Stimulated activated CD4-positive, alpha-beta T cell treated with anti-CD3 and anti-CD28 coated beads, TNF-alpha, amount 100 ng/mL, for 1 hour (primary cell): ENCODE results near the gene SCN1A.
"Not testable (repeated sequence)": the region's sequence is repeated elsewhere in the genome, so short reads cannot be mapped to it uniquely, and the experiment has no call there.

Source experiments
- DNase-seq, 3 donors: peaks; one replicate each; pipeline ENCODE4 v3.0.0-alpha.2; 2020; ENCODE audit warnings: low read depth in 3 of 3, low spot score in 1 of 3

Gene SCN1A

GRCh38 chr2:166135849-166136258 lies 8.0 kb upstream of the SCN1A start:
- no peak for DNase-seq

DNA sequence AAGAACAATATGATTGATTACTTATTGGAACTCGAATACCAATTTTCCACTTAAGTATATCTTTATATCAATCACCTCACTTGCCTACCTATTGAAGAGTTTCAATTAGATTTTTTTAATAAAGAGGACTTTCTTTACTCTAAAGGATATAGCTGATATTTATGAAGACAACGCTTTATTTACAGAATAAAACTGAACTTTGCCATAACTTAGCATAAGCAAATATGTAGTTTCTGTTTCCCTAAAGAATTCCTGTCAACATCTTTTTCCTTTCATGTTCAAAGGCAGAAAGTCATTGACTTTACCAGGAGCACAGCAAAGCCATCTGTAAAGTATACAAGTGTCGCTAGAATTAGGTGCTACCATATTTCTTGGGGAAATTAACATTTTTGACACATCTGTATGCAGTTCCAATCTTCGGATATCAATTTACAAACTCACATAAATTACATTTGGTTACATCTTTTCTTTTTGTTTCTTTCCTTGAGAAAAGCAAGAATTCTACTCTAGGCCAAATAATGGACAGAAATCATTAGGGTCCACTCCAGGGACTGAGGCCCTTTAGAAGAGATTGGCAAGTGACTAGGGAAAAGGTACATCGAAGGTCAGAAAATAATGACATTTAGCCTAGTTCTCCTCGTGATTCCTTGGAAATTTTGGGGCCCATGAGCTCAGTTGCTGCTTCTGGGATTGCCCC lies 7.5 kb upstream of the SCN1A start:
- DNase-seq: no peak

GRCh38 chr2:166134252-166135151 lies 6.7 kb upstream of the SCN1A start:
- no peak for DNase-seq

GRCh38 chr2:166133653-166134052 lies 5.8 kb upstream of the SCN1A start:
- DNase-seq: no peak

DNA sequence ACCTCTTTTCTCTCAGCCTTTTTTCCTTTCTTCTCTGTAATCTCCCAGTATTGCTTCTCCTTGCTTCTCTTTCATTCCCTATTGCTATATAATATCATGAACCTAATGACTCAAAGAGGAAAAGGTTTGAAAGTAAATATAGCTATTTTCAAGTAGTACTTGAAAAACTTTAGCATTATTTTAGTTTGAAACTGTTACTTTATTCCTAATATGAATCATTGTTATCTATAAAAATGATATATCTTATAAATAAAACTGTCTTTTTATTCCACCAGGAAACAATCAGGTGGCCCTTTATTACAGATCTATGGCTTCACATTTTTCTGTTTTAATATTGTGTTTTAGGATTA lies 311 bp upstream of the SCN1A start:
- DNase-seq: no peak

DNA sequence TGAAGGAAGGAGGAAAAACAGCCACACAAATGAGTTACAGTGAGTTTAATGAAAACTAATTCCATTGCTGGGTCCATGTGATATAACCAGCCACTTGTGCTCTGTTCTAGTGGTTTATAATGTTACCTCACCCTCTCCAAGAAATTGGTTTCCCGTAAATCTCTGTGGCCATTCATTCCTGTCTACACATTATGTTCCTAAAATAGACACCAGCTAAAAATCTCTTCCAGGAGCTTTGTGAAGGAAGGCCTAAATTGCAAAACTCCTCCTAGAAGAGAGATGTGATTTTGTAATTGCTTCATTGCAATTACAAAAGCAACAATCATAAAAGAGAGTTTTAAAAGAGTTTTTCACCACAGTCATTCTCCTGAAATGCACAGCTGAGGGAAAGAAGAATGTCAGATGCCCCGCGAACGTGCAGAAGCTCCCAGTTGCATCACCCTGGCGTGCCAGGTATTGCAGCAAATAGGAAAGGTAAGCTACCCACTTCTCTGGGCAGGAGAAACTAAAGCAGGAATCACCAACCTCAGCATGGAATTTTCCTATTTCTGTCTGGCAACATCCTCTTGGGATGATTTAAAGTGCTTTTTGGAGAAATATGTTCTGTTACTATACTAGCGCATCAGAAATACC lies 1.7 kb downstream of the SCN1A start:
- no peak for DNase-seq

GRCh38 chr2:166125557-166125956 lies 2.3 kb downstream of the SCN1A start:
- DNase-seq: no peak

DNA sequence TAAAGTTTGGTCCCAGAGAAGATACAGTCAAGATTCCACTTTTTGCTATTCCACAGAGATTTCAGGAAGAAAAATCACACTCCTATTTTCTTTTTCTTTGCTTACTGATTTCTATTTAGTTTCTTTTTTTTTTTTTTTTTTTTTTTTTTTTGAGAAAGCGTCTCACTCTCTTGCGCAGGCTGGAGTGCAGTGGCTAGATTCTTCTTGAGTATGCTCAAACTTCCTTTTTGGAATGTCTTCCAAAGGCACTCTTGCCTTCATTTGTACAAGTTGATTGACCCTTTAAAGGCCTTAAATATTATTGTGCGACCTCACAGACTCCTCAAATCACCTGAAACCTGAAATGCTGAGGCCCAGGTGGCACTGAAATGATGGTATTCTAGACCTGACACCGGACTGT lies 9.6 kb downstream of the SCN1A start:
- no peak for DNase-seq

- no peak for DNase-seq
Measured at GRCh38 chr2:166117491-166117890, 10.3 kb downstream of the SCN1A start.

DNA sequence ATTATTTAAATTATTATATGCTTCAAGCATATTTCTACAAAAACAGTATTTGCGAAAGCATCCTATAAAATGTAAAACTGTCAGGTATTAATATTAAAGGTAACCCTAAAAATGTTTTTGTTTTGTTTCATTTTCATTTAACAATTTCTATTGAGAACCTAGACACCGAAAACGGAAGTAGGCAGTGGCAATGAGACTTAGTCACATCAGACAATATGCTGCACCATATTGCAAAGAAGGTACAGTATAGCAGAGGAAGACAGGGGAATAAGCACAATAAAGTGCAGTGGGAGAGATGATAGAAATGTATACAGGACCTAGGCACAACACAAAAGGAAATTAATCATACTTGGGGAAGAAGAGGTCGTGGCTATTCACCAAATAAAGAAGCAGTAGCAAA lies 12.2 kb downstream of the SCN1A start:
- no peak for DNase-seq

DNA sequence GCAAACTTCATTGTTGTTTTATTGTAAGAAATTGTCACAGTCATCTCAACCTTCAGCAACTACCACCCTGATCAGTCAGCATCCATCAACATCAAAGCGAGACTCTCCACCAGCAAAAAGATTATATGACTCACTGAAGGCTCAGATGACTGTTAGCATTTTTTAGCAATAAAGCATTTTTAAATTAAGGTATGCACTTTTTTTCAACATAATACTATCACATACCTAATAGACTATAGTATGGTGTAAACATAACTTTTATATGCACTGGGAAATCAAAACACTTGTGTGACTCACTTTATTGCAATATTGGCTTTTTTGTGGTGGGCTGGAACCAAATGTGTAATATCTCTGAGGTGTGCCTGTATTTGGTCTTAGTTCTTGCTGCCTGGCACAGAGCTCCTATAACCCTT lies 15.6 kb downstream of the SCN1A start:
- DNase-seq: no peak

DNA sequence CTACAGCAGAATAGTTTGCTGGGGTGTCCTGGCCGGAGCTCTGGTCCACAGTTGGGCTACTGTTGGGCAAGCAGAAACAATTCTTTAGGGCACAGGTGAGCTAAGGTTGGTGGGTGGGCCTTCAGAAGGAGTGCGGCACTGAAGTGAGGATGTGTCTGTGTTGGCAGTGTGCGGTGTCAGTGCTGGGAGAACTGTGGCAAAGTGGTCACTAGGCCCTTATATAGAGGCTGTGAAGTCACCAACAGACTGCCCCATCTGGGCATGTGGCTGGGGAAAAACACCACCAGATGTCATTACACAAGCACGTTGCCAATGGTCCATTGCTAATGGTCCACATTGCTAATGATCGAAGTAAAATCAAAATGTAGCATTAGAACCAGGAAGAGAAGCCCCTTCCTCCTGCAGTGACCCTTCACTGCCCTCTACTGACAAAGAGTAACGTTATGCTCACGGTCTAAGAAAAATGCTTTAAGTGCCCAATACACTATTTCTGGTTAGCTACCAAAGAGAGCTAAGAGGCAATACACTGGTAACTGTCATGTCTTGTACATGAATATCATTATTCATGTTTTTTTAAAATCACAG lies 21.3 kb downstream of the SCN1A start:
- DNase-seq: no peak

- no peak for DNase-seq
Measured at GRCh38 chr2:166104773-166105172, 23.0 kb downstream of the SCN1A start.

DNA sequence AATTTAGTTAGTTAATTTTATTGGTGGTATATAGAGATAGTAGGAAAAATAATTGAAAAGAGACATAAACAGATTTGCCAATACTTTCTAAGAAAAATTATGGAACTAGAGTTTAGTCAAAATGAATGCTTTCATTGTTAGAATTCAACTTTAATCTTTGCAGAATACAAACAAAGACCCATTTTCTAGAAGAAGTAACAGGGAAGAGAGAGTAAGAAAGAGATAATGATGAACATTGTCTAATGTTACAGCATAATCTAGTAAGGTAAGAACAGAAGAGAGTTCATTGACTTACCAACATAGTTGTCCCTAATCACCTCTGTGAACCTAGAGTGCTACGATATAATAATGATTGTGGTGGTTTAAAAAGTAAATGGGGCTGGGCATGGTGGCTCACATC lies 23.7 kb downstream of the SCN1A start:
- DNase-seq: no peak

DNA sequence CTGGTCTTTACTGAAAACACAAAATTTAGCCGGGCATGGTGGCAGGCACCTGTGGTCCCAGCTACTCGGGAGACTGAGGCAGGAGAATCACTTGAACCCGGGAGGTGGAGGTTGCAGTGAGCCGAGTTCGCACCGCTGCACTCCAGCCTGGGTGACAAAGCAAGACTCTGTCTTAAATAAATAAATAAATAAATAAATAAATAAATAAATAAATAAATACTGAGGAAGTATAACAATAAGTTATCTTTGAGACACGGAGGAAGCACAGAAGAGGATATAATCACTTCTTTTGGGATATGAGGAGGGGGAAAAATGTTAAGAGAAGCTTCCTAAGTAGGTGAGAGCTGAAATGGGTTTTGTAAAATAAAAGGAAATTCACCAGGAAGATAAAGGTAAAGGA lies 24.5 kb downstream of the SCN1A start:
- not testable (repeated sequence) for DNase-seq

DNA sequence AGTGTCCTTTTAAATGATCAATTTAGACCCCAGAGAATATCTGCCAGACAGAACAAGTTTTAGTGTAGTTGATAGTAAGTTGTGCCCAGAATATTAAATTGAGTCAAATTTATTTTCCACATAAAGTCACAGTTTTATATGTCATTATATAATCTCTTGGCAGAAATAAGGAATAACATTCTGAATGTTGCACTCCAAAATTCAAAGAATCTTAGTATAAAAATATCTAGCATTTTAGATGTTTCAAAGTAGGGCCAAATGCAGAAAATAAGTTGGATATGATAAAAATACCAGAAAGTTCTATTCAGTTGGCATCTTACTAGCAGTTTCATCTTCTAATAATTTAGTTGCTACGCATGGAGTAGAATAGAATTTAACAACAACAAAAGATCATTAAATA lies 33.5 kb downstream of the SCN1A start:
- no peak for DNase-seq

GRCh38 chr2:166092889-166093288 lies 34.9 kb downstream of the SCN1A start:
- no peak for DNase-seq

- no peak for DNase-seq
Measured at GRCh38 chr2:166091439-166091838, 36.4 kb downstream of the SCN1A start.

DNA sequence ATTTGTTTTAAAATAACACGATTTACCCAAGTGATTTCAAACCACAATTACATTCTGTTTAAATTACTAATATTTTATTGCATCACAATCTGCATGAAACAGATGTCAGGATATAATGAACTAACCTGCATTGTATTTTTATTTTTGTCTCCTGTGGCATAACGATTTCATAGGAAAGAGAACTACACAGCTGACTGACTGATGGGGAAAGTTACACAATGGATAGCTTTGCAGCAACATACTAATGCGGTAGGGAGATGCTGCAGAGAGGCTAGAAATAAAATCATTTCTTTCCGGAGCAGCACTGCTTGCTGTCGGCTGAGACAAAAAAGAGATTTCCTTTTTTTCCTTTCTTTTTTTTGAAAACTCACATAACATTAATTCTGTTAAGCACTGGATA lies 36.9 kb downstream of the SCN1A start:
- no peak for DNase-seq

DNA sequence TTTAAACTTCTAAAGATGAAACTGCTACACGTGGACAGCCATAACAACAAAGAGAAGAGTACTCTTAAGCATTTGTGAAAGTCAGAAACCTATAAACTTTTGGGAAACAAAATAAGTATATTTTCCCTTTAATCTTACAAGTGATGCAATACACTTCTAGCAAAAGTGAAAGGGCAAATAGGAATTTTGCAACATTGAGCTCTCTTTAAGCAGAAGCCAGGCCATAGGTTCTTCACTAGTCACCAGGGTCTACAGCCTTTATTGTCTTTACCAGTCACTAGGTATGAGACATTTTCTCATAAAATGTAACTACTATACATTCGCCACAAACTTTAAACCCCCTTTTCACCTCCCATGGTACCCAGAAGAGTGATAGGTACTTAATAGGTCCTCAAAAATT lies 37.5 kb downstream of the SCN1A start:
- DNase-seq: no peak

GRCh38 chr2:166088634-166089033 lies 39.2 kb downstream of the SCN1A start:
- DNase-seq: no peak

DNA sequence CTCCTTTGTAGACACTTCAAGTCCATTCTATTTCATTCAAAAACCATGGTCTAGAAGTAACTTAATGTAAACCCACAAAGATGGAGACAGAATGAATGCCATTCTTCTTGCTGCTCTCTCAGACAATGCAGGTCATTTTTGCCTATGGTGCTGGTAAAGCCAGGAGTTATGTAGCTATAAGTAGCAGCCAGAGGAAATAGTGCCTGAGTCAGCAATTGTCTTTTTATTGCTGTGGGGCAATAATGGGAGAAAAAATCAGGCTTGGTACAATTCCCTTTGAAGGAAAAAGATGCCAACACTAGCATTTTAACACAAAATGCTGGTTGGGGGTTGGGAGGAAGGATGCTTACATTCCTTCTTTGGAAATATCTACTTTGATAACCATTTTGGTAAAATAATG lies 43.5 kb downstream of the SCN1A start:
- no peak for DNase-seq
